ENCODE measurements around the gene MYOD1.

DNA sequence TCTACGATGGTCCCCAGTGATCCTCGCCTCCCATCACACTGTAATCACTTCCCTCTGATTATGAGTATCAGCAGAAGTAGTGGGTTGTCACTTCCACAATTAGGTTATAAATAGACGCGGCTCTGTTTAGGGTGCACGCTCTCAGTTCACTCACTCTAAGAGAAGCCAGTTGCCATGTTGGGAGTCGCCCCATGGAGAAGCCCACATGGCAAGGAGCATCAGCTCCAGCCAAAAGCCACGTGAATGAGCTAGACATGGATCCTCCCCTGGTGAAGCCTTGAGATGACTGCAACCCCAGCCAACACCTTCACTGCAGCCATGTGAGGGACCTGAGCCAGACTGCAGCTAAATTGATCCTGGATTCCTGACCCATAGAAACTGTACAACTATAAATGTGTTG is 26.4 kb upstream of the MYOD1 start:
- TF ChIP-seq, protein P1, sequence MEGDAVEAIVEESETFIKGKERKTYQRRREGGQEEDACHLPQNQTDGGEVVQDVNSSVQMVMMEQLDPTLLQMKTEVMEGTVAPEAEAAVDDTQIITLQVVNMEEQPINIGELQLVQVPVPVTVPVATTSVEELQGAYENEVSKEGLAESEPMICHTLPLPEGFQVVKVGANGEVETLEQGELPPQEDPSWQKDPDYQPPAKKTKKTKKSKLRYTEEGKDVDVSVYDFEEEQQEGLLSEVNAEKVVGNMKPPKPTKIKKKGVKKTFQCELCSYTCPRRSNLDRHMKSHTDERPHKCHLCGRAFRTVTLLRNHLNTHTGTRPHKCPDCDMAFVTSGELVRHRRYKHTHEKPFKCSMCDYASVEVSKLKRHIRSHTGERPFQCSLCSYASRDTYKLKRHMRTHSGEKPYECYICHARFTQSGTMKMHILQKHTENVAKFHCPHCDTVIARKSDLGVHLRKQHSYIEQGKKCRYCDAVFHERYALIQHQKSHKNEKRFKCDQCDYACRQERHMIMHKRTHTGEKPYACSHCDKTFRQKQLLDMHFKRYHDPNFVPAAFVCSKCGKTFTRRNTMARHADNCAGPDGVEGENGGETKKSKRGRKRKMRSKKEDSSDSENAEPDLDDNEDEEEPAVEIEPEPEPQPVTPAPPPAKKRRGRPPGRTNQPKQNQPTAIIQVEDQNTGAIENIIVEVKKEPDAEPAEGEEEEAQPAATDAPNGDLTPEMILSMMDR (conservative IDR thresholded peaks at IDR 0.05; ENCODE audit: low read depth, low read length) = no peak
- TF ChIP-seq EZH2 (IDR thresholded peaks at IDR 0.05; ENCODE audit: low read length, unreplicated experiment) (no peak), EZH2phosphoT487 (IDR thresholded peaks at IDR 0.05; ENCODE audit: borderline replicate concordance, low read length) (no peak)

All from PC-3 (cell line).